Keratinocyte (primary cell): Measurements from ENCODE around the gene WDR3. TPM values are rescaled to one million over a fixed set of nuclear protein-coding genes. Genes with fewer than 3 reads are reported as not detected.

Experiments used
- DNase-seq: peaks from one replicate; pipeline ENCODE4 v3.0.0-alpha.2; 2011; ENCODE audit warnings: low read depth, missing footprints, low spot score
- FAIRE-seq: peaks from 2 replicates; lab custom pipeline; 2011; peaks lifted over from hg19 to GRCh38; lab: Jason Lieb, UNC
- H2AFZ ChIP-seq: 2 replicates; pipeline ENCODE4 v1.6.0; 2012; ENCODE audit warnings: low read length, control low read depth, inconsistent platforms; ENCODE audit not compliant: control insufficient read depth
- H3K27ac ChIP-seq: 2 replicates; pipeline ENCODE4 v1.5.1; 2011; ENCODE audit warnings: low read length; ENCODE audit not compliant: control insufficient read depth, insufficient read depth
- H3K27me3 ChIP-seq: 3 replicates; pipeline ENCODE4 v1.6.0; 2011; ENCODE audit warnings: low read length; ENCODE audit not compliant: control insufficient read depth, insufficient read depth; ENCODE audit errors: extremely low read depth
- H3K36me3 ChIP-seq, 2 experiments: 2 replicates in 1 of 2; 3 replicates in 1 of 2; pipeline ENCODE4 v1.5.1; 2011; ENCODE audit warnings: low read length in 2 of 2, mild to moderate bottlenecking in 1 of 2; ENCODE audit not compliant: control insufficient read depth in 2 of 2, insufficient read depth in 2 of 2; ENCODE audit errors: extremely low read depth in 1 of 2
- H3K4me1 ChIP-seq: 3 replicates; pipeline ENCODE4 v1.5.1; 2011; ENCODE audit warnings: low read length; ENCODE audit not compliant: control insufficient read depth, insufficient read depth; ENCODE audit errors: extremely low read depth
- H3K4me2 ChIP-seq: 3 replicates; pipeline ENCODE4 v1.6.0; 2011; ENCODE audit warnings: low read depth, low read length; ENCODE audit not compliant: control insufficient read depth, insufficient read depth; ENCODE audit errors: extremely low read depth
- H3K4me3 ChIP-seq, 3 experiments: fragments of 200-600 bp in 1 of 3; sonication (generic) in 1 of 3; 2 replicates in 2 of 3; 3 replicates in 1 of 3; pipeline ENCODE4 v1.5.1; 2011 to 2016; ENCODE audit warnings: low read length in 3 of 3, mild to moderate bottlenecking in 3 of 3, control low read depth in 2 of 3, inconsistent platforms in 1 of 3, low read depth in 1 of 3, mixed read lengths in 1 of 3, mixed run types in 1 of 3, moderate library complexity in 1 of 3; ENCODE audit not compliant: control insufficient read depth in 2 of 3, insufficient read depth in 2 of 3; ENCODE audit errors: extremely low read depth in 1 of 3
- H3K79me2 ChIP-seq: 2 replicates; pipeline ENCODE4 v1.6.0; 2012; ENCODE audit warnings: low read length; ENCODE audit not compliant: control insufficient read depth, insufficient read depth
- H3K9ac ChIP-seq: 3 replicates; pipeline ENCODE4 v1.6.0; 2011; ENCODE audit warnings: low read length; ENCODE audit not compliant: control insufficient read depth, insufficient read depth; ENCODE audit errors: extremely low read depth
- H3K9me1 ChIP-seq: 3 replicates; pipeline ENCODE4 v1.6.0; 2011; ENCODE audit warnings: low read length; ENCODE audit not compliant: control insufficient read depth, insufficient read depth; ENCODE audit errors: extremely low read depth
- H3K9me3 ChIP-seq: 2 replicates; pipeline ENCODE4 v1.5.1; 2012; ENCODE audit warnings: low read depth, low read length; ENCODE audit not compliant: control insufficient read depth
- H4K20me1 ChIP-seq: 3 replicates; pipeline ENCODE4 v1.6.0; 2011; ENCODE audit warnings: low read length; ENCODE audit not compliant: control insufficient read depth, insufficient read depth; ENCODE audit errors: extremely low read depth
- EZH2 ChIP-seq: IDR thresholded peaks from one replicate; pipeline ENCODE4 v1.6.1; 2012; ENCODE audit warnings: inconsistent platforms, mild to moderate bottlenecking, low read length, moderate library complexity
- dilution Hi-C: fragments of 300-500 bp; cut with MboI; formaldehyde crosslinking; loops from one replicate; pipeline ENCODE4 v1.7.0; 2020; ENCODE audit warnings: low sequenced_read_pairs; ENCODE audit not compliant: extremely low pct_ligation_motif_present
- polyA plus RNA-seq, 5 experiments: library from polyadenylated mRNA; depleted of rRNA in 3 of 5; stranded (reverse) in 3 of 5; stranded (forward) in 1 of 5; unstranded in 1 of 5; fragments of >200 nt; gene quantifications; 1 replicate in 1 of 5; 2 replicates in 3 of 5; 3 replicates in 1 of 5; pipeline versions ENCODE4 v1.2.1 to v1.2.3, GENCODE V29; 2011 to 2012; ENCODE audit warnings: missing spikeins in 2 of 5, low read depth in 1 of 5, low replicate concordance in 1 of 5
- TF ChIP-seq, protein P1 (sequence below), 3 experiments: IDR thresholded peaks in 1 of 3; conservative IDR thresholded peaks in 1 of 3; optimal IDR thresholded peaks in 1 of 3; 2 replicates in 2 of 3; 3 replicates in 1 of 3; pipeline versions ENCODE3 to v1.5.1; 2011; ENCODE audit warnings: low read length in 3 of 3, mild to moderate bottlenecking in 3 of 3, moderate library complexity in 2 of 3, control low read depth in 1 of 3, inconsistent platforms in 1 of 3; ENCODE audit not compliant: insufficient read depth in 2 of 3; ENCODE audit errors: extremely low read depth in 1 of 3

The WDR3 gene
- polyA plus RNA-seq, 1 donor (not counting 4 experiments of a cell fraction or from before 2014, with no cell fraction given), result 47.8 TPM

DNA sequence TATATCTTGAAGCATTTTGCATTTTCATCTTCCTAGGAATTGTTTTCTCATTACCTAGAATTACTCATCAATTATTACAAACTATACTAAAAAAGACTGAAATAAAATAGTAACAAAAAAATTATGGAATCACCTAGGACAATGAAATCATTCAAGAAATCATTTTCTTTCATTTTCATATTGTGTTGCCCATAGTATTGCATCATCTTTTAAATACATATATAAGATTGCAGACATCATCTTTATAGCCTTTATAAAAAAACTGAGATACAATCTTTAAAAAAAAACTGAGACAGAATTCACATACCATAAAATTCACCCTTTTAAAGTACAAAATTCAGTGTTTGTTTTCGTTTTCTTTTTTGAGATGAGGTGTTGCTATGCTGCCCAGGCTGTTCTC, 29.7 kb upstream of the WDR3 start:
- no peak for TF ChIP-seq EZH2
- TF ChIP-seq, protein P1, sequence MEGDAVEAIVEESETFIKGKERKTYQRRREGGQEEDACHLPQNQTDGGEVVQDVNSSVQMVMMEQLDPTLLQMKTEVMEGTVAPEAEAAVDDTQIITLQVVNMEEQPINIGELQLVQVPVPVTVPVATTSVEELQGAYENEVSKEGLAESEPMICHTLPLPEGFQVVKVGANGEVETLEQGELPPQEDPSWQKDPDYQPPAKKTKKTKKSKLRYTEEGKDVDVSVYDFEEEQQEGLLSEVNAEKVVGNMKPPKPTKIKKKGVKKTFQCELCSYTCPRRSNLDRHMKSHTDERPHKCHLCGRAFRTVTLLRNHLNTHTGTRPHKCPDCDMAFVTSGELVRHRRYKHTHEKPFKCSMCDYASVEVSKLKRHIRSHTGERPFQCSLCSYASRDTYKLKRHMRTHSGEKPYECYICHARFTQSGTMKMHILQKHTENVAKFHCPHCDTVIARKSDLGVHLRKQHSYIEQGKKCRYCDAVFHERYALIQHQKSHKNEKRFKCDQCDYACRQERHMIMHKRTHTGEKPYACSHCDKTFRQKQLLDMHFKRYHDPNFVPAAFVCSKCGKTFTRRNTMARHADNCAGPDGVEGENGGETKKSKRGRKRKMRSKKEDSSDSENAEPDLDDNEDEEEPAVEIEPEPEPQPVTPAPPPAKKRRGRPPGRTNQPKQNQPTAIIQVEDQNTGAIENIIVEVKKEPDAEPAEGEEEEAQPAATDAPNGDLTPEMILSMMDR (optimal IDR thresholded peaks at IDR 0.05 in 1 of 3, IDR thresholded peaks at IDR 0.05 in 1 of 3, conservative IDR thresholded peaks at IDR 0.05 in 1 of 3; ENCODE audit: extremely low read depth in 1 of 3, insufficient read depth in 2 of 3, low read length in 3 of 3), result no peak
- Histone ChIP-seq H3K9me1 (no peaks in the 10 kb centered on the region), H3K27ac (no peak overlapping the region), H4K20me1 (no peaks in the 10 kb centered on the region), H3K79me2 (no peaks in the 10 kb centered on the region), H3K27me3 (no peaks in the 10 kb centered on the region), H3K36me3 (peaks cover 9 to 17% of the 10 kb centered on the region in 2 experiments), H3K4me2 (no peak overlapping the region), H3K4me3 (no peak overlapping the region), H2AFZ (no peak overlapping the region), H3K9me3 (no peaks in the 10 kb centered on the region), H3K9ac (no peak overlapping the region), H3K4me1 (no peaks in the 10 kb centered on the region)
- DNase-seq (no peak), FAIRE-seq (no peak)
- dilution Hi-C loops, result no loop called here

DNA sequence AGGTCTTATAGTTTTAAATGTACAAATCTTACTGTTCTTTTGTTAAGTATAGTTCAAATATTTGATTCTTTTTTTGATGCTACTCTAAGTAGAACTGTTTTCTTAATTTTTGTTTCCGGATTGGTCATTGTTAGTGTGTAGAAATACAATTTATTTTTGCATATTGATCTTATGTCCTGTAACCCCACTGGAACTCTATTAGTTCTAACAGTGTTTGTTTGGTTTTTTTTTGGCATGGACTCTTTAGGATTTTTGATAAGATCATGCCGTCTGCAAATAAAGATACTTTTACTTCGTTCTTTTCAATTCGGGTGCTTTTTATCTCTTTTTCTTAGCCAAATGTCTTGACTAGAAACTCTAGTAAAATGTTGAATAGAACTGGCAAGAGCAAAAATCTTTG, 26.6 kb upstream of the WDR3 start:
- Histone ChIP-seq H4K20me1 (no peaks in the 10 kb centered on the region), H3K27me3 (no peaks in the 10 kb centered on the region)

More for the DNA sequence above, 26.6 kb upstream of the WDR3 start:
- dilution Hi-C loops, result no loop called here
- Histone ChIP-seq H3K9me3 (no peaks in the 10 kb centered on the region), H3K4me1 (no peaks in the 10 kb centered on the region), H3K9me1 (no peaks in the 10 kb centered on the region), H3K4me2 (no peak overlapping the region), H3K4me3 (no peak overlapping the region), H3K36me3 (peaks cover 12 to 19% of the 10 kb centered on the region in 2 experiments), H2AFZ (no peak overlapping the region), H3K9ac (no peak overlapping the region), H3K79me2 (no peaks in the 10 kb centered on the region), H3K27ac (no peak overlapping the region)
- FAIRE-seq (no peak), DNase-seq (no peak)
- no peak for TF ChIP-seq EZH2
- TF ChIP-seq, protein P1 (optimal IDR thresholded peaks at IDR 0.05 in 1 of 3, IDR thresholded peaks at IDR 0.05 in 1 of 3, conservative IDR thresholded peaks at IDR 0.05 in 1 of 3; ENCODE audit: extremely low read depth in 1 of 3, insufficient read depth in 2 of 3, low read length in 3 of 3), result no peak
